Activated naive CD8-positive, alpha-beta T cell treated with anti-CD3 and anti-CD28 coated beads, Interleukin-2, amount 50 U/mL, for 24 hours (primary cell): ENCODE data around the gene PIH1D1.

Source experiments
- ATAC-seq: fragments of 150-1000 bp; cut with Tn5 transposase; one replicate; pipeline ENCODE4 v1.10.0; 2021
- DNase-seq: peaks from one replicate; pipeline ENCODE4 v3.0.0; 2021
- H3K27ac Mint-ChIP-seq: one replicate; pipeline ENCODE4 v1.8.0; 2021; ENCODE audit warnings: mild to moderate bottlenecking, mixed read lengths
- H3K27me3 Mint-ChIP-seq: one replicate; pipeline ENCODE4 v1.8.0; 2021; ENCODE audit warnings: mixed read lengths
- H3K36me3 Mint-ChIP-seq: one replicate; pipeline ENCODE4 v1.8.0; 2021; ENCODE audit warnings: low read depth, mixed read lengths
- H3K4me1 Mint-ChIP-seq: one replicate; pipeline ENCODE4 v1.8.0; 2021; ENCODE audit warnings: mixed read lengths
- H3K4me3 Mint-ChIP-seq: one replicate; pipeline ENCODE4 v1.8.0; 2021; ENCODE audit warnings: mild to moderate bottlenecking, moderate library complexity, mixed read lengths
- H3K9me3 Mint-ChIP-seq: one replicate; pipeline ENCODE4 v1.8.0; 2021; ENCODE audit warnings: mixed read lengths

PIH1D1 gene

DNA sequence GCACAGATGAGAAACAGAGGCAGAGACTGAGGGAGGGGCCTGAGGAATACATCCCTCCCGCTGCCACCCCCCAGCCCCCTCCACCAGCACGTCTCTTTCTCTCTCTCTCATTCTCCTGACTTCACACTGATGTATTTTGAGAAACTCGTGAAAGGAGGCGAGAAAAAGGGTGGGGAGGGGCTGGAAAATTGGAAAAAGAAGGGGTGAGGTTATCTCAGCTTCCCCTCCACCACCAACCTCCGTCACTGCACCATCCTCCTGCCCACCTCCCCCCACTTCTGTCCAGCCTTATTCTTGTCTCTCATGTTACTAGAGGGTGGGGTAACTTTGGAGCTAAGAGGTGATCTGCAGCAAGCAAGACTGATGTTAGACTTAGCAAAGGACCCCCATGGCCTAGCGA is 11.8 kb downstream of the PIH1D1 start:
- H3K4me1 Mint-ChIP-seq: peaks cover 32% of the 10 kb centered on the region
- H3K27me3 Mint-ChIP-seq: peaks cover 76% of the 10 kb centered on the region
- H3K27ac Mint-ChIP-seq: no peak overlapping the region
- DNase-seq: no peak
- no peaks in the 10 kb centered on the region for H3K9me3 Mint-ChIP-seq
- no peak for ATAC-seq
- H3K4me3 Mint-ChIP-seq: no peak overlapping the region
- no peaks in the 10 kb centered on the region for H3K36me3 Mint-ChIP-seq

DNA sequence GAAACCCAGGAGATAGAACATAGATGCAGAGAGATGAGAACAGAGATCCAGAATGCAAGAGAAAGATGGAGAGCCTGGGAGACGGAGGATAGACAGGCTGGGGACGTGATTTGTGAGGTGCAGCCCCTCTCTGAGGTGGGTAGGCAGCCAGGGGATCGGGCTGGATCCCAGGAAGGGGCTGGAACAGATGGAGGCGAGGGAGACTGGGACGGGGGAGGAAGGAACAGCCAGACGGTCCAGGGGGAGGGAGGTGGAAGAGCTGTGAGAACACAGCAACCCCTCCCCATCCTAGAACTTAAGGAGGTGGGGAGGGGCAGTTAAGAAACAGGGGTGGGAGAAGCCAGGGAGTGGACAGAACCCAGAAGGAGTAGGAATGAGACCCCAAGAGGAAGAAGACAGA is 13.4 kb downstream of the PIH1D1 start:
- H3K27me3 Mint-ChIP-seq: peaks cover 90% of the 10 kb centered on the region
- H3K4me1 Mint-ChIP-seq: peaks cover 27% of the 10 kb centered on the region
- no peaks in the 10 kb centered on the region for H3K9me3 Mint-ChIP-seq
- H3K27ac Mint-ChIP-seq: no peak overlapping the region
- ATAC-seq (no peak), DNase-seq (no peak)
- H3K36me3 Mint-ChIP-seq: no peaks in the 10 kb centered on the region
- H3K4me3 Mint-ChIP-seq: no peak overlapping the region

DNA sequence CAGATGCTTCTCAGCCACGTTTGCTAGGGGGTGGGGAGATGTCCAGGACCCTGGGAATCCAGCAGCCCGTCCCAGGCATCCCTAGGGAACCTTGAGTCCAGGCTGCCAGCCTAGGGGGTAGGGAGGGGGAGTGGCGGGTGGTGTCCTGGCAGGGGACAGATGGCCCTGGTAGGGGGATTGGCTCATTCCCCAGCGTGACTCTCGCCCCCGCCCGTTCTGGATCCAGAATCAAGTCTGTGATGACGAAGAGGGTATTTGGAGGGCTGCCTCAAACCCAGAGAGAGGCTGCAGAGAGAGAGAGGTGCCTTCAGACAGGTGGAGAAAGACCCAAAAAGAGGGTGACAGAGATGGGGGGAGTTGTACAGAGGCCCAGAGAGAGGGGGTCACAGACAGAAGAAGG is 14.4 kb downstream of the PIH1D1 start:
- Mint-ChIP-seq H3K27ac (no peak overlapping the region), H3K4me3 (no peak overlapping the region), H3K27me3 (peaks cover 94% of the 10 kb centered on the region), H3K4me1 (peaks cover 30% of the 10 kb centered on the region), H3K36me3 (no peaks in the 10 kb centered on the region), H3K9me3 (no peaks in the 10 kb centered on the region)
- DNase-seq (no peak), ATAC-seq (no peak)

DNA sequence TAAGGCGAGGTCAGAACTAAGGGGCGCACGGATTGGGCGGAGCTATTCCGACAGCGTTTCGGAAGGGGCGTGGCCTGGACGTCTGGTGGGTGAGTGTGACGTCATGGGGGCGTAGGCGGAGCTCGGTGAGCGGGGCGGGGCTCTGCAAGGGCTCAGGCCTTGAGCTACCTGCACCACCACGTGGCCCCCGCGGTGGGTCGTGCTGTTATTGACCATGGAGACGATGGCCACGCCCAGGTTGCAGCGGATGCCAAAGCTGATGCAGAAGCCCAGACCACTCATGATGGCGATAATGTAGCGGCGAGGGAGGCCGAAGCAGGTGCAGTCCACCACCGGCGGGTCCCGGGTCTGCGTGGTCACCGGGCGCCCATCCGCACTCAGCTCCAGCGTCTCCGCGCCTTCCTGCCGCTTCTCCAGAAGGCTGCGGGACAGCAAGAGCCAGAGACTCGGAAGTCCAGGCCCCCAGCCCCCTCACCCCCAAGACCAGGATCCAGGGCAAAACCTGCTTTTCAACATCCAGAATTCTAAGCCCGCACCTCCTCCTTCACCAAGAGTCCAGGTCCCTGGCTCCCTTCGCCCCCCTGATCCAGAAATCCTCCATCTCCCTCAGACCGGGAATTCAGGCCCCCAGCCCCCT is 15.1 kb downstream of the PIH1D1 start:
- Mint-ChIP-seq H3K36me3 (no peaks in the 10 kb centered on the region), H3K4me1 (peaks cover 26% of the 10 kb centered on the region), H3K4me3 (no peak overlapping the region), H3K9me3 (no peaks in the 10 kb centered on the region), H3K27me3 (peaks cover 94% of the 10 kb centered on the region), H3K27ac (peak overlapping the region; percentile 34)
- DNase-seq (peak; percentile 80), ATAC-seq (no peak)

DNA sequence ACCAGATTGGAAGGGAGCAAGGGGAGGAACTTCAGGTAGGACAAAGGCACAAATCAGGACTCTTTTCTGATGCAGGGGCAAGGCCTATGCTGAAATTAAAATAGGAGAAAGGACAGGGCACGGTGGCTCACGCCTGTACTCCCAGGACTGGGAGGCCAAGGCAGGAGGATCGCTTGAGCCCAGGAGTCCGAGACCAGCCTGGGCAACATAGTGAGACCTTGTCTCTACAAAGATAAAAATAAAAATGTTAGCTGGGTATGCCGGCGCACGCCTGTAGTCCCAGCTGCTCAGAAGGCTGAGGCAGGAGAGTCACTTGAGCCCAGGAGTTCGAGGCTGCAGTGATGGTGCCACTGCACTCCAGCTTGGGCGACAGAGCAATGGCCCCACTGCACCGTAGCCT is 15.9 kb downstream of the PIH1D1 start:
- Mint-ChIP-seq H3K9me3 (no peaks in the 10 kb centered on the region), H3K27me3 (peaks cover 97% of the 10 kb centered on the region), H3K27ac (no peak overlapping the region), H3K4me1 (peaks cover 25% of the 10 kb centered on the region), H3K4me3 (no peak overlapping the region), H3K36me3 (no peaks in the 10 kb centered on the region)
- DNase-seq: no peak
- no peak for ATAC-seq

DNA sequence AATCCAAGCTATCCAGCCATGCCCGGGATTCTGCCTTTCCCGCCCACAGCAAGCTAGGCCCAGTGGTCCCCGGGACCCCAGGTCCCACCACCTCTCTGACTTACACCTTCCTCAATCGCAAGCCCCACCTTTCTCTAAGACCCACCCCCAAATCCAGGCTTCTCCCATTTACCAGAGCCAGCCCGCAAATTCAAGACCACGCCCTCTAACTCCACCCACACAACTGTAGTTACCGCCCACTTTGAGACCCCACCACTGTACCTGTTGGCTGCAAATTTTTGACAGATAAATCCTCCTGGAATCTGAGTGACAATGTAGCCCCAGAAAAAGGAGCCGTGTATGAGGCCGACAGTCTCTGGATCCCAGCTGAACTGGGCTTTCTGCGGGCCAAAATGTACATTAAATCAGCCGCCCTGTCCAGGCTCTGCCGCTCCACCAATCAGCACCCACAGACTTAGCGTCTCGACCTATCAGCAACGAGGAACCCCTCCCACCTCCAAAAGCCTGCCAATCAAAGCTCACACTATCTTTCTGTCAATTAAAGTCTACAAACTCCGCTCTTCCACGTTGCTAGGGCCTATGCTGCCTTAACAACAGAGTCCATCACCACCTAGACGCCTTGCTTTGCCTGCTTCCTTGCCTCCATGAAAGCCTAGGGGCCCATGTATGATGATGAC is 16.6 kb downstream of the PIH1D1 start:
- peaks cover 26% of the 10 kb centered on the region for H3K4me1 Mint-ChIP-seq
- no peaks in the 10 kb centered on the region for H3K9me3 Mint-ChIP-seq
- H3K27ac Mint-ChIP-seq: no peak overlapping the region
- no peak overlapping the region for H3K4me3 Mint-ChIP-seq
- H3K36me3 Mint-ChIP-seq: no peaks in the 10 kb centered on the region
- ATAC-seq (no peak), DNase-seq (no peak)
- peaks cover 96% of the 10 kb centered on the region for H3K27me3 Mint-ChIP-seq

DNA sequence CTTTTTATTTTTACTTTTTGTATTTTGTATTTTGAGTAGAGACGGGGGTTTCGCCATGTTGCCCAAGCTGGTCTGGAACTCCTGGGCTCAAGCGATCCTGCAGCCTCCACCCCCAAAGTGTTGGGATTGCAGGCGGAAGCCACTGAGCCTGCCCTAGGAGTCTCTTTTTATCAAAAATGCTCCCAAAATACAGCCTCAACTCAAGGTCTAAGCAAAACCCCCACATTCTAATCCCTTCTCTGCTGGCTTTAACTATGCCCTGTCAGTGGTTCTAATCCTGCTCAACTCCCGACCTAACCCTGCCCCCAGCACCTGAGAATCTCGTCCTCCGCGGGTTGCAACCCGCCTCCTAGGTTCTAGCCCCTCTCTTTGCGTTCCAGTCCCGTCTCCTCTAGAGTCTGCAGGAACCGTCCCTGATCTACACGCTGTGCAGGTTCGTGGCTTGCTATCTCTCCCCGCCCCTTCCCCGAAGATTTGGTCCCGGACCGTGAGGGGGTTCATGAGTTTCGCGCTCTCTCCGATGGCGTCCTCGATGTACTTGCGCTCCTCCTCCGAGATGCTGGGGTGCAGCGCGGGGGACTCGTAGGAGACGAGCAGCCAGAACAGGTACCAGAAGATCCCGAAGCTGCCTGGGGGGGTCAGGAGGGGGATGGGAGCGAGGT is 18.2 kb downstream of the PIH1D1 start:
- Mint-ChIP-seq H3K4me1 (peaks cover 32% of the 10 kb centered on the region), H3K9me3 (no peaks in the 10 kb centered on the region), H3K27me3 (peaks cover 94% of the 10 kb centered on the region), H3K36me3 (no peaks in the 10 kb centered on the region), H3K4me3 (no peak overlapping the region), H3K27ac (no peak overlapping the region)
- ATAC-seq (no peak), DNase-seq (no peak)

DNA sequence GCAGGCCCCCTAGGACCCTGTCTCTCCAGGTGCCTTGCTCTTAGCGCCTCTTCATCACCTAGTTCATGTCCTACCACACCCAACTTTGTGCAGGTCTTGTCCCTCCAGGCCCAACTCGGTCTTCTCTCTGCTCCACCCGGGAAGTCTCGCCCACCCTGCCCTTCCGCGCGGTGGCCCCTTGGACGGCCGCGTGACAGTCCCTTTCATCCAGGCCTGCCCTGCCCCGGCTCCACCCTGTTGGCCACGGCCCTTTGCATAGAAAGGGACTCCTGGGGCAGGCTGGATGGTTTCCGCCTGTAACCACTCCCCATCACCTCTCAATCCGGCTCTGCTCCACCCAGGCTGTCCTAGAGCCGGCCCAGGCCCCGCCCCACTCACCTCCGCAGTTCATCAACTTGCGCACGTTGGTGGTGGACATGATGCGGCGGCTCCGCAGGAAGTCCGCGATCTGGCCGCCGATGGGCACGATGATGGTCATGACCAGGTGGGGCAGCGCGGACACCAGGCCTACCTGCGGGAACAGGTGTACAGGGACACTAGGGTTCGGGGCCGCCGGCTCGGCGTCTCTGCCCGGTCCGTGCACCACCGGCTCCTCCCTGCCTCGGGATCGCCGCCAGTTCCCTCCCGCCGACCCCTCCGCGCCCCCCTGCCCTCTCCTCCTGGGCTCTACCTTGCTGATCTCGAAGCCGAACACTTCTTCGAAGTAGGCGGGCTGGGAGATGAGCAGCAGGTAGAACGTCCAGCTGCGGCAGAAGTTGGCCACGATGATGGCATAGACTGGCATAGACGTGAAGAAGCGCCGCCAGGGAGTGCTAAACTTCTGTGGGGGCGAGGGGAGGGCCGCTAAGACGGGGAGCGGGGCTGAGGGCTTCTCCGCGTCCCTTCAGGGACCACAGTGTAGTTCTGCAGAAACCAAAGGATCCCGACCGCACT is 19.2 kb downstream of the PIH1D1 start:
- H3K4me3 Mint-ChIP-seq: no peak overlapping the region
- H3K36me3 Mint-ChIP-seq: no peaks in the 10 kb centered on the region
- no peak overlapping the region for H3K27ac Mint-ChIP-seq
- H3K9me3 Mint-ChIP-seq: no peaks in the 10 kb centered on the region
- peaks cover 39% of the 10 kb centered on the region for H3K4me1 Mint-ChIP-seq
- H3K27me3 Mint-ChIP-seq: peaks cover 92% of the 10 kb centered on the region
- ATAC-seq: no peak
- DNase-seq: no peak

DNA sequence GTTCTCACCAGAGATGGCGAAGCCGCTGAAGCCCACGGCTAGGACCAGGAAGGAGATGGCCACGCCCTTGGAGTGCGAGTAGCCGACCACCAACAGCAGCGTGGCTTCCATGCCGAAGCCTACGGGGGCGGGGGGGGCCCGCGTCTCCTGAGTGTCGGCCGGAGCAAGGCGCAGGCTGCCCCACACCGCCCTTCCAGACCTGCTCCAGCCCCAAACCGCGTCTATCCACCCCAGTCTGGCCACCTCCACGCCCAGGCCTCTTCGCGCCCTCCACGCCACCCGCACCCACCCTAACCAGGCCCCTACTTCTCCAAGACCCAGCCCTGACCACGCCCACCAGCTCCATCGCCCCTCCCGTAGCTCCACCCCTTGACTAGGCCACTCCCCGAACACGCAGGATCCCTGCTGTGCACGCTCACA is 20.3 kb downstream of the PIH1D1 start:
- H3K9me3 Mint-ChIP-seq: no peaks in the 10 kb centered on the region
- no peak overlapping the region for H3K27ac Mint-ChIP-seq
- ATAC-seq (no peak), DNase-seq (no peak)
- H3K4me3 Mint-ChIP-seq: no peak overlapping the region
- peaks cover 43% of the 10 kb centered on the region for H3K4me1 Mint-ChIP-seq
- H3K27me3 Mint-ChIP-seq: peaks cover 93% of the 10 kb centered on the region
- H3K36me3 Mint-ChIP-seq: no peaks in the 10 kb centered on the region

- H3K4me3 Mint-ChIP-seq: no peak overlapping the region
- no peak overlapping the region for H3K27ac Mint-ChIP-seq
- peaks cover 93% of the 10 kb centered on the region for H3K27me3 Mint-ChIP-seq
- H3K4me1 Mint-ChIP-seq: peaks cover 39% of the 10 kb centered on the region
- no peaks in the 10 kb centered on the region for H3K36me3 Mint-ChIP-seq
- H3K9me3 Mint-ChIP-seq: no peaks in the 10 kb centered on the region
- DNase-seq (no peak), ATAC-seq (no peak)
These were observed 20.8 kb downstream of the PIH1D1 start for GRCh38 chr19:49430678-49431329.

DNA sequence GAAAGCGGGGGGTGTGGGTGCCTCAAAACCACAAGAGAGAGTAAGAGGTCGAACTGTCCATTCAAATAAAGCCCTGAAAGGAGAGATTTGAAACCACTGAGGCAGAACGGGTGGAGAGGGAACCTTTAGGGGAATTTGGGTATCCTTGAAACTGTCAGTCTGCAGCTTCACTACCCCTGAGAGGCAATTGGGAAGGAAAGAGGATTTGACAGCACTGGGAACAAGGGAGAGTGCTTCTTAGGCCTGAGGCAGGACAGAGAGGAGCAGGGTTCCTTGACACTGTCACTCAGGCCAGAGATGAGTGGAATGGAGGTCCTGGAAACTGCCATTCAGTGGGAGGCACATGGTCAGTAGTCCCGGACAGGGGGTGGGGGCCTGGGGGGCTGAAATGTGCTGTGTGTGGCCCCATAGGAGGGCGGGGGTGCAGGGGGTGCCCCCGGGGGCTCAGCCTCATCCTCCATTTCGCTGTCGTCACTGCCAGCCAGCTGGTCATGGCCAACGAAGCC is 21.4 kb downstream of the PIH1D1 start:
- DNase-seq (no peak), ATAC-seq (no peak)
- Mint-ChIP-seq H3K4me1 (peaks cover 40% of the 10 kb centered on the region), H3K27me3 (peaks cover 93% of the 10 kb centered on the region), H3K36me3 (no peaks in the 10 kb centered on the region), H3K9me3 (no peaks in the 10 kb centered on the region), H3K27ac (no peak overlapping the region), H3K4me3 (no peak overlapping the region)

DNA sequence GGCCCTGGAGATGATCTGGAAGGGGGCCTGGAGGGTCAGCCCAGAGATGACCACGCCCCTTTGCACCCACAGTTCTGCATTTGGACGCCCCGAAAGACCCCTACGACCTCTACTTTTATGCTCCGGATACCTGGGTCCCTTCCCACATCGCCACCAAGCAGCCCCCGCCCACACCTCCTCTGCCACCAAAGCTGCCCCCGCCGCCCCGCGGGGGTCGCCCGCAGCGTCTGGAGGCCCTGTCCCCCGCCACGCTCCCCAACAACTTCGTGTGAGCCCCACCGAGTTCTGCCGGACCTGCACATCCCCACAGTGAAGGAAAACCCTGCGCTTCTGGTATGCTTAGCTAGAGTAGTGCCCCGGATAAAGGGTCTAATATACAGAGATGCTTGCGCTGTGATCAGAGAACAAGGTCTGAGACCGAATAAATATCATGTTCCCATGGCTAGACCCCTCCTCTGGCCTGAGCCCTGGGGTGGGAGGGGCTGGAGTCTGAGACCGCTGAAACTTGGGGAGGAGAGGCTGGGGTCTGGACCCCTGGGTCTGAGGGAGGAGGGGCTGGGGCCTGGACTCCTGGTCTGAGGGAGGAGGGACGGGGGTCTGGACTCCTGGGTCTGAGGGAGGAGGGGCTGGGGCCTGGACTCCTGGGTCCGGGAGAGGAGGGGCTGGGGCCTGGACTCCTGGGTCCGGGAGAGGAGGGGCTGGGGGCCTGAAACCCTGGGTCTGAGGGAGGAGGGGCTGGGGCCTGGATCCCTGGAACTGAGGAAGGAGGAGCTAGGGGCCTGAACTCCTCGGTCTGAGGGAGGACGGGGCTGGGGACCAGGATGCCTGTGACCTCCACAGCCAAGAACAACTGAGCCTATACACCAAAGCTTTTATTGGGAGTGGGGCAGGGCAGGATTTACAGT is 22.8 kb downstream of the PIH1D1 start:
- ATAC-seq: no peak
- H3K36me3 Mint-ChIP-seq: no peaks in the 10 kb centered on the region

DNA sequence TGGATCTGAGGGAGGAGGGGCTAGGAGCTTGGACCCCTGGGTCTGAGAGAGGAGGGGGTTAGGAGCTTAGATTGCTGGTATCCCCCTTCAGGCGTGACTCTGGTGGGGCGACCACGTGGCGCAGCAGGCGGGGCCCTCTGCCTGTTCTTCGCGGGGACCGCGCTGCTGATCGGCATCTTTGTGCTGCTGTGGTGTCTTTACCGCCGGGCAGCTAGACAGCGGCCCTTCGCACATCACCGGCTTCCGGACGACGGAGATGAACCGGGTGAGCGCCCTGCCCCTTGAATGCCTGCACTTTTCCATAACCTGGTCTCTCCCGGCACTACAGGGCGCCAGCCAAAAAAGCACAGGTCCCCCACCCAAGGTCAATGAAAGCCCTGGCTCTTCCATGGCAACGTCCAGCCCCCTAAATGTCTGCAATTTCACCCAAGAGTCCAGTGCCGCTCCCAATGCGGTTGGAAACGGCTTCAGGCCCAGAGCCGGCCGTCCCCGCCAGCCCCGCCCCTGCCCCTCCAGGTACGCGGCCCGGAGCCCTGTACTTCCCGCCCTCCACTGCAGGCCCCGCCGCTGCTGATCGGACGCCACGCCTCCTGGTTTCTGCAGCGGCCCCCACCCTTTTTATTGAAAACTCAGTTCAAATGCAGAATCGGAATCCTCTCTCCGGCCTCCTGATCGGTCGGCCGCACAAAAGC is 23.6 kb downstream of the PIH1D1 start:
- H3K36me3 Mint-ChIP-seq: no peaks in the 10 kb centered on the region
- DNase-seq (no peak), ATAC-seq (peak; percentile 23)
- no peaks in the 10 kb centered on the region for H3K9me3 Mint-ChIP-seq
- peaks cover 47% of the 10 kb centered on the region for H3K4me1 Mint-ChIP-seq
- H3K27me3 Mint-ChIP-seq: peaks cover 92% of the 10 kb centered on the region
- no peak overlapping the region for H3K27ac Mint-ChIP-seq
- H3K4me3 Mint-ChIP-seq: no peak overlapping the region

More for the DNA sequence above, 22.8 kb downstream of the PIH1D1 start:
- Mint-ChIP-seq H3K4me1 (peaks cover 45% of the 10 kb centered on the region), H3K9me3 (no peaks in the 10 kb centered on the region), H3K4me3 (no peak overlapping the region), H3K27ac (no peak overlapping the region), H3K27me3 (peaks cover 94% of the 10 kb centered on the region)
- DNase-seq: no peak
